SIG-M5 treated with dmso at 0.1 percent for 504 hours (cell line): ENCODE measurements around the gene FIGN.
A peak's percentile ranks its signal among the peaks of the same experiment; 100 is the strongest.

Source experiments
- DNase-seq: peaks from one replicate; lab custom pipeline; 2025; ENCODE audit not compliant: unreplicated experiment; lab: John Stamatoyannopoulos, UW

The FIGN gene

DNA sequence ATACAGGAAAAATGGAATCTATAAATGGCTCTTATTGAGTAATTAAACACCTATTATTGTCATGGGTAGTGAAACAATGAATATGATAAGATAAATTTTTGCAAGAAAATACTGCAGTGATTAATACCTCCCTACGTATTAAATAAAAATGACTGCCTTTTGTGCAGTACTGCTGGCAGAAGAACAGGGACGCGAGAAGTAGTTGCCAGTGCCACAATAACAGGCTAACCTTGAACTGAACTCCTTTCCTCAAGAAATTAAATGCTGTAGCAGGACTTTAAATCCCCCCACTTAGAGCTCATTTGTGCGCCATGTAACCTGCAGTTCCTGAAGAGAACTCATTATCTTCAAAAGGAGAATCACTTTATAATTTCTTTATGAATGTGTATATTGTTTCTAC, 24.6 kb downstream of the FIGN start:
- DNase-seq, result no peak

DNA sequence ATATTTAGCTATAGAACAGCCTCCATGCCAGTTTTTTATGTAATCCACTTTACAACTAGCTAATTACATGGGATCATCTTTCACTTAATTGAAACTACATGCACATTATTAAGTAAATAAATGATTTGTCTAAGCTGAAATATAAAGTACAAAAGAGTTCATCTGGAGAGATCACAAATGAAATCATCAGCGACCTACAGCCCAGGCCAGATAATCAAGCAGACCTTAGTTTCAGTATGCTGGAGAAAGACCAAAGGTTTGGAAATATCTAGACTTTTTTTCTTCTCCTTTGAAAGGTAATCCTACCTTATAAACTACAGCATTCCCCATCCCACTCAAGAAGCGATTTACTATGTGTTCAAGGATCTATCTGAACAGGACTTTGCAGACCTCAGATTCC, 26.5 kb downstream of the FIGN start:
- no peak for DNase-seq

DNA sequence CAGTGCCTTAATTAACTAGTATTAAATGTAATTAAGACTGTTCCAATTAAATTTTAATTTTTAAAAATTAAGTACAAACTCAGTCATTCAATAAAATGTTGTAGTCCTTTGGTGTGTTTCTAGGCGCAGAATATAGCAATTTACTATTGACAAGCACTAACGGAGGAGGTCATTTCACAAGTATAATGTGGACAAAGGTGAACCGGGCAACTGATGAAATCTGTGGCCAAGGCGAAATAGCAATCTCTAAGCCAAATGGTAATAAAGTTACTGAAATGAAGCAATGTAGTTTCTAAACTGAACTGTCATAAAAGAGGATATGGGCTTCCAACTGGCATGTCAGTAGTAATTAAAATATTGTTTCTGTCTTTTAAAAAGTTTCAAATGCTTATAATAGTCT, 27.5 kb downstream of the FIGN start:
- no peak for DNase-seq

DNA sequence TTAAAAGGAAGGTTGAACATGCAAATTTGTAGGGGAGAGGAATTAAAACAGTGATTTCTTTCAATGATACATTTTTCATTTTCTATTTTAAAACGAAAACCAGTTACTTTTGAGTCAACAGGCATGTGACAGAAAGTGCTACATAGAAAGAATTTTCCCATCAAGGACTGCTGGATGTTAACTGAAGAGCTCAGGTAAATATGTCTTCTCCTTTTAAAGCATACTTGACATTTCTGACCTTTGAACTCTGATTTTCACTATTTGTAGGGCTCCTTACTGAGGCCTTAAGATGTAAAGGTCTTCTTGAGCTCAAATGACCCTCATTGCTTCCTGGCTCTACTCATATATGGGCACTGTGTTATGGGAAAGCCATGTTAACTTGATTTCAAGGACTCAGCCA, 32.4 kb downstream of the FIGN start:
- no peak for DNase-seq

DNA sequence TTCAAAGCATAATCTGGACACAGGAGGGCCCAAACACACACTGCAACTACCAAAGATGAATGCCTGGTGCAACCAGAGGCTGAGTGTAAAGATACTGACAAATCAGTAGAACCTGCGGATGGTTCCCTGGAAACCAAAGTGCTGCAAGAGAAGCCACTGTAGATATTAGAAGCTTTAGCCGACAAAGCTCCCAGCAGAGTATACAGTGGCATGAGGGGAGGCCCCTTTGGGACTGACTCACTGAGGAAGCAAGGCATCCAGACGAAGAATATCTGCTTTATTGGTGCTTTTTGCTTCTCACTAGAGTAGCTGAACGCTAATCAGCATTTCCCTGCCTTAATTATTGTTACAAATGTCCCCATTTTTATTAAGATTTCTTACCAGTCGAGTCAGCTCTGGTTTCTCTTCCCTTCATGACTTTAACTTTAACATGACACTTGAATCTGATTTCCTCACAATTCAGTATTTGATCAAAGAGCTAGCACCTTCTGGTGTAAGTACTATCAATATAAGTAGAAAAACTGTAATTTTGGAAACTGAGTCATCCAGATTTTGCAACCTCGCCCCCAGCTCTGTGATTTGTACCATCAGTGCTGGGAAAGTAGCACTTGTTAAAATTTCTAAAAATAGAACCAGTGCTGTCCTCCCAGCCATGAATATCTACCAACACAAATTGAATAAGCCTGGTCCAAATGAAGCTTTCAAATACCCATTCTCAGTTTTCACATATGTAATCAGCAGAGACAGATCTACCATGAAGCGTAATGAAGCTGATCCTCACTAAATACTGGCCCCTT, 34.2 kb downstream of the FIGN start:
- no peak for DNase-seq

DNA sequence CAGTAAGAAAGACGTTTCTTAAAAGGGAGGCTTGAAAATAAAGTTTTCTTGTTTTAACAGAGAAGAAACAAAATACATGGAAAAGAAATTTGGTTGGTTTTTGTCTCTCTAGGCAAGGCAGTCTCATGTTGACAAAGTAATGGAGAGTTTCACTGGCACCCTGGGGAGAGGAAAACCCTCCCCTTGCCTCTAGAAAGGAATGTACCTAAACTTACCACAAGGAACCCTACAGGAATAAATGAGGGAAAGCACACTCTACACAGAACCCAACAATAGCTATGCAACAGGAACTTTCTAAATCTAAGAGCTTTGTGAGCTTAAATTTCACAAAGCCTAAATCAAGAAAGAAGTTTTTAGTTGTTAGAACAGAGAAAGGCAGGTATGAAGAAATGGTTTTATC, 37.0 kb downstream of the FIGN start:
- DNase-seq, result no peak

DNA sequence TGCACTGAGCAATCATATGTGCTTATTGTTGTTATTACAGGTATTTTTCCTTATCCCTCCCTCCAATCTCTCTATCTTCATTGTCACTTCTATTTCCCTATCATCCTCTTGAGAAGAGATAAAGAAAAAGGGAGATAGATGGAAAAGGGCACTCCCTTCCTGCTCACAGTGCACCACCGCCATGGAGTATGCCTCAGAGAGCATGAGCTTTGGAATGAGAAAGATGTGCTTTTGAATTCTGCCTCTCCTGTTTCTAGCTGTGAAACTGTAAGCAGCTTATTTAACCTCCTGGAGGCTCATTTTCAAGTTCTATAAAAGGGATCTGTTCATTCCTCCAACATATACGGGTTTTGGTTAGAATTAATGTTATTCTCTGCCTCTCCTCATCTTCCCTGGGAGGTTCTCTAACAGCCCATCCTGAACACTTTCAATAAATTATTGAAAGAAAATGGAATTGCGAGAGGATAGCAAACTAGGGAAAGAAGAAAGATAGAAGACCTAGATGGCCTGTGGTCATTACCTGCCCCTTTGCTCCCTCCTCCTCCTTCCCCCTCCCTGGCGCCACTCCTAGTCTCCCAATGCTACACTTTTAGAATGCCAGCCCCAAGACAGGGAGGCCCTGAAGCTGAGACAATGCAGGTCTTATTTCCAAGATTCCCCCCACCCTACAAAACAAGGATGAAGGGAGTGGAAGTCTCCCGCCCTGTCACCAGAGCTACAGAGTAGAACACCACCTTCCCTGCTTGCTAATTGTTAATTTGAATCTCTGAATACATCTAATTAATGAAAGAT, 37.8 kb downstream of the FIGN start:
- DNase-seq, result no peak

DNA sequence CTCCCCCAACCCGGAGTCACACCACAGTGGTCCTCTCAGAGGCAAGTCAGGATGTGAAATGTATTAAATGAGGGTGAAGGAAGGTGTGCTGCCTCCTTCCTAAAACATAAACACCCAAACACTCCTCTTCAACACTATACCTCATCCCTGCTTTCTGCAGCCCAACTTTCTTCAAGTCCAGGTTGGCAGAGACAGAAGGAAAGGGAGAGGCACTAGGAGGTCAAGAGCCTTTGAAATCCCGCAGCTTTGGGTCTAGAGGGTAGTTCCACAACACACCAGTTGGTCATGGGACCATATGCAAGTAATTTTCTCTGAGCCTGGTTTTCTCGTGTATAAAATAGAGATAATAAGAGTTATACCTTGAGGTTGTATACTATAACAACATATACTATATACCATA, 38.4 kb downstream of the FIGN start:
- DNase-seq, result no peak

DNA sequence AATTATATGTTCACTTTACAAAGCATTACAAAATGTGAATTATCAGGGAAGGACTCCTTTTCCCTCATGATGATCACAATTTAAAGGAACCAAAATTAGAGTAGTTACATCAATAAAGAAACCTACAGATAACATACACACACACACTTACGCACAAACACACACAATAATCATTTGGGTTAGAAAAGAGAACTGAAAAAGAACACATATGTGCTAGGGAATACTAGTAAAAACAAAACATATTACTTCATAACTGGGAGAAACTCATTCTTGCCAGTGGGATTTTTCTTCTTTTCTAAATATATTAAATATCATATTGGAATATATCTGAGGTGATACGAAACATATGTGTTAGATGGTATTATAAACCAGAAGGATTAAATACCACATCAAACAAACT, 42.3 kb downstream of the FIGN start:
- DNase-seq, result no peak

DNA sequence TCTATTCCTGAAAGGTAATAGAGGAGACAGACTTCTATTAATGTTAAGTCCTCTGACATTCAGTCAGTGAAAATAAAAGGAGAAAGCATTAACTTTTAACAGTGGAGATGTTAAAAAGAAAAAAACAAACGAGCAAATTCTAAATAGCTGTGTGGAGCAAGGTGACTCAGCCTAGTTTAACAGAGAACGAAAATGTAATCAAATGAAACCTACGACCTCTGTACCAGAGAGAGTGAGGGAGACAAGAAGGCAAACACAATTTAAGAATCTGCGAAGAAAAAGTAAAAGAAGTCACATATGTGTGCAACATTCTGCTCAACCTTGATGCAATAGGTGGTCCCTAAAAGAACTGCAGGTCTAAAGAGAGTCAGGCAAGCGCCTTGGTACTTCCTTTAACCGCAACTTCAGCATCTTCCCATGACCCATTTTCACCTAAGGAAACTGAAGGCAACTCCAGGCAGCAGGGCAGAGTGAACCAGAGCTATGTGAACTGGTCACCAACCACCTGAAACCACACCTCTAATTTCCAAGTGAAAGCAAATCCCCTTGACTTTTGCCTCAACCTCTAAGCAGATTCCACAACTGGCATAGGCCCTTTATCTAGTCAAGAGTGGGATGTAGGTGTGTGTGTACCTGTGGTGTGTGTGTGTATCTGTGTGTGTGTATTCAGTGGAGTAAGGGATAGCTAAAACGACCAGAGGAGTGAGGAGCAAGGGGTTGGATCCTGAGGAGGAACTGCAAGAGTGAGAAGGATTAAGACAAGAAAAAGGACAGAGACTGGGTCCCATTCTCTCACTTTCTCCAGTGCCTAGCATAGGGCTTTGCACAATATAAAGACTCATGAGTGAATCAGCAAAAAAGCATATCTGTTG, 43.0 kb downstream of the FIGN start:
- DNase-seq, result no peak

DNA sequence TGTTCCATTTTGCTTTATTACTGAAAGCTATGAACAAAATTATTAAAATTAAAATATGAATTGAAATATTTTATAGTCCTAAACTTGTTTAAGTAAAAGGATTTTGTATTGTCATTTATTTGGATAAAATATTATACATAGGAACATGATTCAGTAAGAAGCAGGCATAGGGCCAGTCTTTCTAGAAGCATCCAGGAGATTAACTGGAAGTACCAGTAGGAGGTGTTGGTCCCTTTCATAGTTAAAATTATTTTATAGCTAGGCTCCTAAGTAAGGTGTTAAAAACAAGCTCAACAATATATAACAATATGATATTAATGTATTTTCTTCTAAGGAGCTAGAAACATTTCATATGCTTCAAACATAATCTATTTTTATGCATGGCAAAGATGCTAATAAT, 43.7 kb downstream of the FIGN start:
- no peak for DNase-seq

DNA sequence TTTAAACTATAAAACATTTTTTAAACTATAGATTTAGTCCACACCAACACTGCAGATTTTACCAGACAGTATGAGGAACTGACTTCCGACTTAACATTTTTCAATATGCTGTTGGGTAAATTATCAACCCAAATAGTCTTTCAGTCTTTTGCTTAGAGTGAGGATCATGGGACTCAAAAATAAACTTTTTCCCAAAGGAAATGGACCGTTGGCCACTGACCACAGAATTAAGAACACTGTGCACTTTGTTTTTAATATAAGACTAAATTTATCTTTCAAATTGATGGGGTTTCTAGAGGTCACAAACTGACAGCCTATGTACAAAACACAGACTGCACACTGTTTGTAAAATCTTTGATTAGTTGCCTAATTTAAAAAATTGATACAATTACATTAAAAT, 44.9 kb downstream of the FIGN start:
- DNase-seq, result no peak

DNA sequence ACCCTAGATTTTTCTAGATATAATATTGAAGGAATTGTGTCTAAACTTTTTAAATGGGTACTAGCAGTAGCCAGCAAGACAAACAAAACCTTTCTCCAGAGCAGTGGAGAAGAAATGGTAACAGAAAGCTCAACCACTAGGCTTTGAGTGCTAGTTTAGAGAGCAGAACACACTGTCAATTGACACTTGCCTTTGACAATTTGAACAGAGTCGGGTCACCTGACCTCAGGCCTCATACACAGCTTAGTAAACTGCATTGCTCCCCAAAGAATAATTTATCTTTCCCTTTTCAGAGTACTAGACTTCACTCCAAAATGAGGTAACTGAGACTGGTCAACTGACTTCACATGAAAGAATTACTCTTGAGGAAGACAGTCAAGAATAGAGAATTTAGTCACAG, 48.6 kb downstream of the FIGN start:
- no peak for DNase-seq

DNA sequence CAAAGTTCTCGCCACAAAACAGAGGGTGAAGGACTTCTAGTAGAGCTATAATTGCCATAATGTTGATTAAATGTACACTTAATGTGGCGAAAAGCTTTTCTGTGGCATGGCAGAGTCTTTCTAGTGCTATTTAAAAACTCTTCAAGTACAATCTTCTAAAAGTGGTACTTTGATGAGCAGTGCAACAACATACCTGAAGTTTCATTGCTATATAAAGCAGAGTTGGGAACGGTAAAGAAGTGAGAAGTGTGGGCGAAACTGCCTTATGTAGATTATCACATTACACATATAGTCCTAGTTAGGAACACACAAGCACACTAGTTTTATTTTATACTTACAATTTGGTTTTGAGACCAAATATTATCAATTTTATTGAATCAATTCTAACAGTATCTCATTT, 49.5 kb downstream of the FIGN start:
- no peak for DNase-seq

DNA sequence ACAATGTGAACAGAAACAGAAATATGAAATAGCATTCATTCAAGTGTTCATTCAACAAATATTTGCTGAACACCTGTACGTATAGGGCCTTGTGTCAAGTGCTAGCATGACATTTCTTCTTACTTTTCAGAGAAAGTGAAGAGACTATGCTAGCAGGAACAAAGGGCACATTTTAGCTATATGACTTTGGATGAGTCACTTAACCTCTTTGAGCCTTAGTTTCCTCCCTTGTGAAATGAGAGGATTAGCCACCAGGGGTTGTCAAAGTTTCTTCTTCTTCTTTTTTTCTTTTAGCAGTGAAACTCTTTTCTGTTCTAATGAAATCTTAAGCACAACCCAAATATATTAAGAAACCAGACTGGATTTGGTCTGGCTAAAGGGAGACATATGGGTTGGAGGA, 53.1 kb downstream of the FIGN start:
- peak; percentile 34 for DNase-seq

DNA sequence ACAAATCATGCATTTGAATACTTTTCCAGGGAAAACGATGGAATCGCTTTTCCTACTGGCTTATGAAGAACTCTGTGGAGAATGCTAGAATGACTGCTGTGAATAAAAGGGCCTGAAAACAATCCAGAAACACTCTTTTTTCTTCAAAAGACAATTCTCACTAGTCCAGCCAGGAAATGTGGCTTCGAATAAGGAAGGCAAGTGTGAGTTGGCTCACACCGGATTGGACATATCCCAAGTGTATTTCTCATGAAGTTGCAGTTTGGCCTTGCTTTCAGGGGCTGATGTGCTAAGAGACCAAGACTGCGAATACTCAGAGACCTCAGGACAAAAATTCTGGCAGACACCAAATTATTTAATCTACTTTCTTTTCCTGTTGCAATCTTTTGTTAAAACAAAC, 54.1 kb downstream of the FIGN start:
- DNase-seq, result no peak

DNA sequence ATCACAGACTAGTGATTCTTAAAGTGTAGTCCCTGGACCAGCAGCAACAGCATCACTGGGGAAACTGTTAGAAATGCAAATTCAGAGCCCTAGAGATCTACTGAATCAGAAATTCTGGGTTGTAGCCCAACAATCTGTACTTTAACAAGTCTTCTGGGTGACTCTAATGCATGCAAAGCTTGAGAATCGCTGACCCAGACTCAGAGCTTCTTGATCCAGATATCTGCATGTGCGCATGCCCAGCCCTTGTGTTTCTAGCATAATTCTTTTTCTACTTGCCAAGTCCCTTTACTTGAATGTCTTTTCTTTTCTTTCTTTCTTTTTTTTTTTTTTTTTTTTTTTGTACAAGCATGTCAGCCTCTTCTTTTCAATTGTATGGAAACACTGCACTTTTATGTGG, 60.4 kb downstream of the FIGN start:
- no peak for DNase-seq

DNA sequence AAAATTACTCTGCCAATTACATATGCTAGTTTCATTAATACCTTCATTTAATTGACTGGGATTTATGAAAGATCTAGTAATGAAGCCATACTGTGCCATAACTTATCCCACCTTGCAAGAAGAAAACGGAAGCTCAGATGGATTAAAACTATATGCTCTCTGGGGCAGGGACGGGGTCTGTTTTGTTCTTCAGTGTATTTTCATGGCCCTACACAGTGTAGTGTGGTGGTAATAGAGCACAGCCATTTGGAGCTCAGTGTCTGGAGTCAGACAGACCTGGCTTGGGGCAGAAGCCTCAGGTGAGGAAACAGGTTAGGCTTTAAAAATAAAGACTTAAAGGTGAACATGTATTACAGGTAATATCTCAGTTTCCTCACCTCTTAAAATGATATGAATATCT, 62.3 kb downstream of the FIGN start:
- DNase-seq, result no peak

DNA sequence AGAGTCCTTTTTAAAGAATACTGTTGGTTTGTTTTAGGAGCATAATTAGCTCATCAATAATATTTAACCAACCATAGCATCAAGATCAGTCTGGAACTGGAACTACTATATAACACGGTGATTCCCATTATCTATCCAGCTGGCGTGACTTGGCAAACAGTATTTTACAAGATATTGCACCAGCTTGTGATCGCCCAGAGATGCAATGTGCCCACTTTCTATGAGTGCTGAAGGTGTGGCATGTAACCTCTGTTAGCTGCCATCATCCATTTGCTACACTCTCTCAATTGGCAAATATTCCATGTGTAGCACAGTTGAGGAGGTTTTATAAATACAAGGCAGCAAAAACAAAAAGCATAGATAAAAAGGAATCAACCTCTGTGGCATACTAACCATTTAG, 64.9 kb downstream of the FIGN start:
- no peak for DNase-seq

DNA sequence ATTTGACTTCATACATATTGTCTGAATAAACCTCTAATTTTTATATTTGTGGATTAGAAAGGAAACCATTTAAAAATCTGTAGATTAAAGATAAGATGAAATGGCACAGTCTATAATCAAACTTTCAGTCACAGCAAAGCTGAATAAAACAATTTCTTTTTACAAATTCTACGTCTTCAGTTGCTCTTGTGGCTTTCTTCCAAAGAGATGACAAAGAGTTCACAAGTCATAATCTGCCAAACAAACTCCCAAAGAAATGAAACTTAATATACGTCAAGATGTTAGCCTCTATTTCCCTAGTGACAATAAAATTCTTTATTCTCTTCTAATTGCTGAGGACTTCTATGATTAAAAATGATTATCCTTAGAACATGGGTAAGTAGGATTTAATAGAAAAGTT, 66.3 kb downstream of the FIGN start:
- no peak for DNase-seq

DNA sequence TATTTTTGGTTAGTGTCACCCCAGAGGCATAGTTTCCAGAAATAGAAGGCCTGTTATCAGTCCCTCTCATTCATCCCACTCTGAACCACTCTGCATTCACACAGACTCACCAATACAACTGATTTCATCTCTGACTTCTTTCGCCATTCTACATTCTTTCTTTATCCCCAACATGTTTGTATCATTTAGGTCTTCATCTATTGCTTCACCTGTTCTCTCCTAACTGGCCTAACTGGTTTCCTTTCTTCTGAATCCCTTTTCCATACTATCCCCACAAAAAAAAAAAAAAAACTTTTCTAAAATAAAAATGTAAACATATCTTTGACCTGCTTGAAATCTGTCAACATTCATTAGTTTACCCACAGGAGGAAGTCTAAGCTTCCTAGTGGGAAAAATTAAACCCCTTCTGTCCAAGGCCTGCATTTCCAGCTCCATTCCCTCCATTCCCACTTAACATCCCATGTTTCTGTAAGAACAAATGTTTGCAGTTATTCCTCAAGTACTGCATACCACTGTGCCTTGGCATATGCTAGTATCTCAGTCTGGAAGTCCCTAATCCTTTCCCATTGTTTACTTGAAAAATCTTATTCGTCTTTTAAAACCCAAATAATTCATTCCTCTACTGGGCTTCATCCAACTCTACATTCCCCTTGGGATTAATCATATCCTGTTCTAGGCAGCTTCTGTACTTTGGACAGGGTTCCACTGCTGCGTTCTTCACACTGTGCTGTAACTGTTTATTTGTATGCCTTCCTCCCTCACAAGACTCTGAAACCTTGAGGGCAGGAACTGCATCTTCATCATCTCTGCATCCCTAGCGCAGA, 68.5 kb downstream of the FIGN start:
- DNase-seq, result no peak
